Naive B cell (primary cell): ENCODE measurements around the gene NR5A1. TPM values are rescaled to one million over a fixed set of nuclear protein-coding genes. Genes with fewer than 3 reads are reported as not detected.

ENCODE experiments used
- ATAC-seq, 2 donors: fragments of 150-1000 bp; cut with Tn5 transposase; 2 replicates each; pipeline ENCODE4 v1.10.0; 2021; ENCODE audit warnings: low read depth in 2 of 2, mild to moderate bottlenecking in 2 of 2, moderate library complexity in 2 of 2
- DNase-seq: peaks from one replicate; pipeline ENCODE4 v3.0.0; 2022
- H3K27ac Mint-ChIP-seq, 6 donors: one replicate each; pipeline ENCODE4 v1.8.0; 2020 to 2022; ENCODE audit warnings: mild to moderate bottlenecking in 6 of 6, mixed read lengths in 6 of 6, moderate library complexity in 5 of 6, inconsistent platforms in 2 of 6
- H3K27me3 Mint-ChIP-seq, 3 donors: one replicate each; pipeline ENCODE4 v1.8.0; 2021 to 2022; ENCODE audit warnings: mixed read lengths in 3 of 3, mild to moderate bottlenecking in 1 of 3
- H3K36me3 Mint-ChIP-seq, 2 donors: one replicate each; pipeline ENCODE4 v1.8.0; 2020 to 2022; ENCODE audit warnings: mixed read lengths in 2 of 2, inconsistent platforms in 1 of 2, mild to moderate bottlenecking in 1 of 2
- H3K4me1 Mint-ChIP-seq, 3 donors: one replicate each; pipeline ENCODE4 v1.8.0; 2020 to 2022; ENCODE audit warnings: mixed read lengths in 3 of 3, inconsistent platforms in 1 of 3, mild to moderate bottlenecking in 1 of 3, moderate library complexity in 1 of 3
- H3K4me3 Mint-ChIP-seq, 8 donors: one replicate each; pipeline ENCODE4 v1.8.0; 2020 to 2022; ENCODE audit warnings: mild to moderate bottlenecking in 8 of 8, mixed read lengths in 8 of 8, moderate library complexity in 8 of 8, inconsistent platforms in 2 of 8
- H3K9me3 Mint-ChIP-seq, 7 donors: one replicate each; pipeline ENCODE4 v1.8.0; 2020 to 2022; ENCODE audit warnings: mixed read lengths in 7 of 7, mild to moderate bottlenecking in 5 of 7, inconsistent platforms in 2 of 7, moderate library complexity in 1 of 7
- polyA plus RNA-seq, 6 donors: library from polyadenylated mRNA; unstranded; fragments of 300-500 nt; fragmentation: Illumina TruSeq; gene quantifications; one replicate each; pipeline ENCODE4 v1.2.3, GENCODE V29; 2021; ENCODE audit warnings: low read depth in 6 of 6

NR5A1 gene
- polyA plus RNA-seq, 6 donors from 2014 or later: not detected

GRCh38 chr9:124491049-124491975, 15.9 kb downstream of the NR5A1 start:
- Mint-ChIP-seq H3K27ac (no peak overlapping the region), H3K4me1 (peaks cover 6 to 14% (median 11%) of the 10 kb centered on the region in 3 donors), H3K36me3 (no peaks in the 10 kb centered on the region), H3K4me3 (no peak overlapping the region), H3K27me3 (peaks cover 0 to 45% (median 41%) of the 10 kb centered on the region in 3 donors), H3K9me3 (no peaks in the 10 kb centered on the region)
- no peak for ATAC-seq
- no peak for DNase-seq

- H3K36me3 Mint-ChIP-seq: no peaks in the 10 kb centered on the region
- DNase-seq (no peak), ATAC-seq (no peak)
- H3K9me3 Mint-ChIP-seq: no peaks in the 10 kb centered on the region
- H3K27ac Mint-ChIP-seq: no peak overlapping the region
- no peak overlapping the region for H3K4me3 Mint-ChIP-seq
- H3K27me3 Mint-ChIP-seq: peaks cover 0 to 45% (median 37%) of the 10 kb centered on the region in 3 donors
- peaks cover 0 to 4% (median 0%) of the 10 kb centered on the region in 3 donors for H3K4me1 Mint-ChIP-seq
These were observed 17.2 kb downstream of the NR5A1 start for GRCh38 chr9:124490004-124490403.

- Mint-ChIP-seq H3K27ac (no peak overlapping the region), H3K4me3 (no peak overlapping the region), H3K27me3 (peaks cover 0 to 45% (median 37%) of the 10 kb centered on the region in 3 donors), H3K9me3 (no peaks in the 10 kb centered on the region), H3K4me1 (peaks cover 0 to 4% (median 0%) of the 10 kb centered on the region in 3 donors), H3K36me3 (no peaks in the 10 kb centered on the region)
- DNase-seq (no peak), ATAC-seq (no peak)
These were observed 18.0 kb downstream of the NR5A1 start for GRCh38 chr9:124489222-124489621.

GRCh38 chr9:124488641-124489210, 18.5 kb downstream of the NR5A1 start:
- Mint-ChIP-seq H3K27ac (no peak overlapping the region), H3K36me3 (no peaks in the 10 kb centered on the region), H3K9me3 (peaks cover 0 to 3% (median 0%) of the 10 kb centered on the region in 7 donors), H3K27me3 (peaks cover under 1 to 50% (median 42%) of the 10 kb centered on the region in 3 donors), H3K4me3 (no peak overlapping the region), H3K4me1 (peaks cover 0 to 4% (median 0%) of the 10 kb centered on the region in 3 donors)
- ATAC-seq: no peak
- DNase-seq: no peak

GRCh38 chr9:124487260-124488182, 19.7 kb downstream of the NR5A1 start:
- Mint-ChIP-seq H3K4me1 (peaks cover 0 to 4% (median 0%) of the 10 kb centered on the region in 3 donors), H3K9me3 (peaks cover 0 to 7% (median 2%) of the 10 kb centered on the region in 7 donors), H3K36me3 (no peaks in the 10 kb centered on the region), H3K27me3 (peaks cover 7 to 50% (median 49%) of the 10 kb centered on the region in 3 donors), H3K27ac (no peak overlapping the region), H3K4me3 (no peak overlapping the region)
- DNase-seq (no peak), ATAC-seq (no peak)

- no peak overlapping the region for H3K27ac Mint-ChIP-seq
- peaks cover 7 to 44% (median 42%) of the 10 kb centered on the region in 3 donors for H3K27me3 Mint-ChIP-seq
- no peak for DNase-seq
- no peak for ATAC-seq
- H3K36me3 Mint-ChIP-seq: no peaks in the 10 kb centered on the region
- H3K4me1 Mint-ChIP-seq: peaks cover 0 to 4% (median 0%) of the 10 kb centered on the region in 3 donors
- H3K9me3 Mint-ChIP-seq: peaks cover 0 to 7% (median 2%) of the 10 kb centered on the region in 7 donors
- H3K4me3 Mint-ChIP-seq: no peak overlapping the region
These were observed 20.4 kb downstream of the NR5A1 start for GRCh38 chr9:124486778-124487259.

DNA sequence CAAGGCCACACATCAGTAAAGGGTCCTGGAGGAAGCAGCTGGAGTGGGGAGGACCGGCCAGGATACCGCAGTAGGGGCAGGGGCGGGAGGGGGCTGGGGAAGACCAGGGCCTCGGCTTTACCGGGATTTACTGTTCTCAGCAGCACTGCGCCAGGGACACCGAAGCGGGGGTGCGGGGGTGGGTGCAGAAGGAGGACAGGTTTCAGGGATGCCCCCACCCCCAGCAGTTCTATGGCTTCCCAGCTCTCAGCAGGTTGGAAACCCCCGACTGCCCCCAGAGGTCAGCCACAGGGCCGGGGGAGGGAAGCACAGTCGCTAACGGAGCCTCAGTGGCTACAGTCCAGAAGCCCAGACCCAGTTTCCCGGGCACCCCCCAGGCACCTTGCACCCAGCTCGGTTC, 21.3 kb downstream of the NR5A1 start:
- H3K27ac Mint-ChIP-seq: no peak overlapping the region
- ATAC-seq (no peak), DNase-seq (no peak)
- peaks cover 7 to 41% (median 39%) of the 10 kb centered on the region in 3 donors for H3K27me3 Mint-ChIP-seq
- no peak overlapping the region for H3K4me3 Mint-ChIP-seq
- no peaks in the 10 kb centered on the region for H3K36me3 Mint-ChIP-seq
- peaks cover 0 to 4% (median 0%) of the 10 kb centered on the region in 3 donors for H3K4me1 Mint-ChIP-seq
- peaks cover 0 to 7% (median 2%) of the 10 kb centered on the region in 7 donors for H3K9me3 Mint-ChIP-seq

DNA sequence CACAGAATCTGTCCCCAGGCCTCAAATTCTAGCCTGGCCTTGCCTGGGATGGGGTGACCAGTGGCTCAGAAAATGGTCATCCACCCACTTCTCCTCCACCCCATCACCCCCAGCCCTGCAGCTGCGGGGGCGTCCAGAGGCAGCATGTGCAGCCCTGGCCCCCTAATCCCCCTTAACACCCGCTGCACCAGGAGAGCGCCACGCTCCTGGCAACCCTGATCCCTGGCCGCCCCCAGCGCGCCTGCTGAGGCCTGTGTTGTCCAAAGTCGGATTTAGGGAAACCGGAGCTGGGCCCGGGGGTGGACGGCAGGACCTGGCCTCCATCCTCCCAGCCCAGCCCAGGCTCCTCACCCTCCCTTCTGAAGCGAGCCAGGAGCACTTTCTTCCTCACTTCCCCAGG, 22.0 kb downstream of the NR5A1 start:
- Mint-ChIP-seq H3K36me3 (no peaks in the 10 kb centered on the region), H3K27ac (no peak overlapping the region), H3K9me3 (peaks cover 0 to 7% (median 2%) of the 10 kb centered on the region in 7 donors), H3K4me3 (no peak overlapping the region), H3K4me1 (peaks cover 0 to 4% (median 0%) of the 10 kb centered on the region in 3 donors), H3K27me3 (peaks cover 8 to 39% (median 39%) of the 10 kb centered on the region in 3 donors)
- DNase-seq (no peak), ATAC-seq (no peak)

DNA sequence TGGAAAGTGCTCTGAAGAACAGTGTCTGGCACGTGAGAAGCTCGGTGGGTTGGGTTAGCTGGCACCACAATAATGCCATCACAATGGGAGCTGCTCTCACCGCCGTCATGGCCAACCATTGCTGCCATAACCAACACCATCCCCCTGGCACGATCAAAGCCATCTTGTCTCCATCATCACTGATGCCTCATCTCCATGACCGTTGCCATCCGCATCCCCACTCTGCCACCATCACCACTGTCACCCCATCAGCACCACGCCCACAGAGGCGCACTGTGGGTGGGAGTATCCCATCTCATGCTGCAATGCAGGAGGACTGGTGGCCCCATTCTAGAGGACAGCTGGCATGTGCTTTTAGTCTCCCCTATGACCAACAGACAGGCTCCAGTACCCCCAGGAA, 23.7 kb downstream of the NR5A1 start:
- H3K4me3 Mint-ChIP-seq: no peak overlapping the region
- no peak for ATAC-seq
- H3K27ac Mint-ChIP-seq: no peak overlapping the region
- no peaks in the 10 kb centered on the region for H3K36me3 Mint-ChIP-seq
- peaks cover 14 to 46% (median 41%) of the 10 kb centered on the region in 3 donors for H3K27me3 Mint-ChIP-seq
- peaks cover 0 to 4% (median under 1%) of the 10 kb centered on the region in 3 donors for H3K4me1 Mint-ChIP-seq
- H3K9me3 Mint-ChIP-seq: peaks cover 0 to 7% (median 2%) of the 10 kb centered on the region in 7 donors
- no peak for DNase-seq

DNA sequence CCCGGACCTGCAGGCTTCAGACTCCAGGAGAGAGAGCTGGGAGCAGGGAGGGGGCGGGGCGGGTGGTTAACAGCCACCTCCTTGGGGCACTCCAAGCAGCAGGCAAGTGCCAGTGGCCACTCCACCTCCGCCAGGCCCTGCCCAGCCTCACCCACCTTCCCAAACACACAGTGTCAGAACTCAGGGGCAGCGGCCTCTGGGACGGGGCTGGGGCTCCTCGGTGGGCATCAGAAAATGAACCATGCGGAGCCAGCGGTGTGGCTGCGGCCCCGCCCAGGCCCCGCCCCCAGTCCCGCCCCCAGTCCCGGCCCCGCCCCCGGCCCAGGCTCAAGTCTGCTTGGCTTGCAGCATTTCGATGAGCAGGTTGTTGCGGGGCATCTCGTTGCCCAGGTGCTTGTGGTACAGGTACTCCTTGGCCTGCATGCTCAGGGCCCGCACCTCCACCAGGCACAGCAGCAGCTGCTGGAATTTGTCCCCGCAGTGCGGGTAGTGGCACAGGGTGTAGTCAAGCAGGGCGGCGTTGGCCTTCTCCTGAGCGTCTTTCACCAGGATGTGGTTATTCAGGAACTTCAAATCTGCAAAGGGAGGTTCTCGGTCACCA, 24.7 kb downstream of the NR5A1 start:
- no peaks in the 10 kb centered on the region for H3K36me3 Mint-ChIP-seq
- peaks cover 0 to 4% (median 0%) of the 10 kb centered on the region in 3 donors for H3K4me1 Mint-ChIP-seq
- no peak overlapping the region for H3K27ac Mint-ChIP-seq
- no peak overlapping the region for H3K4me3 Mint-ChIP-seq
- peaks cover 0 to 7% (median 2%) of the 10 kb centered on the region in 7 donors for H3K9me3 Mint-ChIP-seq
- ATAC-seq (no peak), DNase-seq (no peak)
- H3K27me3 Mint-ChIP-seq: peaks cover 14 to 46% (median 39%) of the 10 kb centered on the region in 3 donors

GRCh38 chr9:124481115-124481514, 26.1 kb downstream of the NR5A1 start:
- no peak overlapping the region for H3K4me3 Mint-ChIP-seq
- no peaks in the 10 kb centered on the region for H3K36me3 Mint-ChIP-seq
- H3K4me1 Mint-ChIP-seq: peaks cover 0 to 4% (median 0%) of the 10 kb centered on the region in 3 donors
- H3K27me3 Mint-ChIP-seq: peaks cover 14 to 52% (median 39%) of the 10 kb centered on the region in 3 donors
- no peak overlapping the region for H3K27ac Mint-ChIP-seq
- ATAC-seq: no peak
- H3K9me3 Mint-ChIP-seq: peaks cover 0 to 7% (median 2%) of the 10 kb centered on the region in 7 donors
- no peak for DNase-seq

- Mint-ChIP-seq H3K36me3 (no peaks in the 10 kb centered on the region), H3K27ac (no peak overlapping the region), H3K9me3 (peaks cover 0 to 7% (median 2%) of the 10 kb centered on the region in 7 donors), H3K27me3 (peaks cover 14 to 52% (median 35%) of the 10 kb centered on the region in 3 donors), H3K4me3 (no peak overlapping the region), H3K4me1 (peaks cover 0 to 4% (median 0%) of the 10 kb centered on the region in 3 donors)
- no peak for DNase-seq
- ATAC-seq: no peak
These were observed 26.6 kb downstream of the NR5A1 start for GRCh38 chr9:124480621-124480981.
